GM18520 (cell line): ENCODE results near the gene CTBP2.
"Not testable (repeated sequence)": the region's sequence is repeated elsewhere in the genome, so short reads cannot be mapped to it uniquely, and the experiment has no call there.

Experiments
- ATAC-seq: cut with Tn5 transposase; IDR thresholded peaks from one replicate; pipeline ENCODE4 v1.9.1; 2021; ENCODE audit not compliant: unreplicated experiment

The CTBP2 gene

DNA sequence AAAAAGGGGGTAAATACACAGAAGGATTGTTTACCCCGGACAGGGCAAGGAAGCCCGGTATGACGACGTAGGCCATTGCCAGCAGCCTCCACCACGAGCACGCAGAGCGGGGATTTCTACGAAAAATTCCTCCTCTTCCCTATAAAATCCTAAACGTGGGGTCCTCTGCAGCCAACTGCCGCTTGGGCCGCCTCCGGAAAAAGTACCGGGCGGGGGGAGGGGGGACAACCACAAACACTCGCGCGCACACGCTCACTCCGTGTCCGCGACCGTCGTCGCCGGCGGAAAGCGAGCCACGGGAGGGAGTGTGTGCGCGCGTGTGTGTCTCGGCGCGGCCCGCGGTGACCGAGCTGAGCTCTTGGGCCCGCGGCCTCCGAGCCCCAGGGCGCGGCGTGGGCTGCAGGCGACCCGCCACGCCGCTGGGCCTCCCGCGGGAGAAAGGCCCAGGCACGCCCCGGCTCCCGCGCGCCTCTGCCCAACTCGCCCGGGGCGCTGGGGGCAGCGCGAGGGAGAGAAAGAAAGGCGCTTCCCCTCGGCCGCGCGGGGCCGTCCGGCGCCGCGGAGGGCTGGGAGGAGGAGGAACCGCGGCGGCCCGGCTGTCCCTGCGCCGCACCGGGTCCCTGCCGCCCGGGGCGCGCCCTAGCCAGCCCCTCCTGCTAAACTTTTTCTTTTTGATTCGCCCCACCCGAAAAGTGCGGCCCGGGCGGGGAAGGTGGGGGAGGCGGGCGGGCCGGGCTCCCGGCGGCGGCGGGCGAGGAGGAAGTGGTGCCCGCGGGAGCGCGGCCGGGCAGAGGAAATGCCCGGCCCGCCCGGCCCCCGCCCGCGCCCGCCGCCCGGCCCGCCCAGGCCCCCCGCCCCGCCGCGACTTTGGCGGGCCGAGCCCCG, 1.5 kb downstream of the CTBP2 start:
- ATAC-seq: no peak

DNA sequence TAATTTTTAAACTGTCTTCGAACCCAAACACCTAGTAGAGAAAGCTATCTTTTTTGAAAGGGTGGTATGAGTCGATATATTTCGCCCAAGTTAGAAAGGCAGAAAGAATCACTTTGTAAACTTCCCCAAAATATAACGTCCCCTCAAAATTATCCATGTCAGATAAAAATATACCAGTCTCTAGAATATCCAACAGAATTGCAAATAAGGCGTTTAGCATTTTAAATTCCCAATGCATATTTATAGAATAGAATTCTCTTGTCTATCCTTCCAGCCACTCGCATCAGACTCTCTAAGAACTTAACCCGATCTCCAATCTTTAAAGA, 2.1 kb downstream of the CTBP2 start:
- no peak for ATAC-seq

DNA sequence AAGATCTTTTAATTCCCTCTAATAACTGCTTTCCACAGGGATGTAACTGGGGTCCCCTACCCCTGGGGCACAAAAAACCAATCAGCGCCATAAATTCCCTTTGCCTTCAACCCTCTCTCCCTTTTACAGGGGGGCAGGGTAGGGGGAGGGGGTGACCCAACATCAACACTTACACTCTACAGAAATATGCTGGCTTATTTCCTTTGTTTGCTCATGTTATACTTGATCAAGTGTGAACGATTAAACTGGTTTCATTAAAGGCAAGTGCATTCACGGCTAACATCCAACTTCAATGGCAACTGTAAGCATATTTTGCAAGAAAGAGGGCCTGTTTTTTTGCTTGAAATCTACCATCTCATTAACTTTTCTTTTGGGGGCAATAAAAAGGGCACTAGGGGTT, 2.9 kb downstream of the CTBP2 start:
- no peak for ATAC-seq

DNA sequence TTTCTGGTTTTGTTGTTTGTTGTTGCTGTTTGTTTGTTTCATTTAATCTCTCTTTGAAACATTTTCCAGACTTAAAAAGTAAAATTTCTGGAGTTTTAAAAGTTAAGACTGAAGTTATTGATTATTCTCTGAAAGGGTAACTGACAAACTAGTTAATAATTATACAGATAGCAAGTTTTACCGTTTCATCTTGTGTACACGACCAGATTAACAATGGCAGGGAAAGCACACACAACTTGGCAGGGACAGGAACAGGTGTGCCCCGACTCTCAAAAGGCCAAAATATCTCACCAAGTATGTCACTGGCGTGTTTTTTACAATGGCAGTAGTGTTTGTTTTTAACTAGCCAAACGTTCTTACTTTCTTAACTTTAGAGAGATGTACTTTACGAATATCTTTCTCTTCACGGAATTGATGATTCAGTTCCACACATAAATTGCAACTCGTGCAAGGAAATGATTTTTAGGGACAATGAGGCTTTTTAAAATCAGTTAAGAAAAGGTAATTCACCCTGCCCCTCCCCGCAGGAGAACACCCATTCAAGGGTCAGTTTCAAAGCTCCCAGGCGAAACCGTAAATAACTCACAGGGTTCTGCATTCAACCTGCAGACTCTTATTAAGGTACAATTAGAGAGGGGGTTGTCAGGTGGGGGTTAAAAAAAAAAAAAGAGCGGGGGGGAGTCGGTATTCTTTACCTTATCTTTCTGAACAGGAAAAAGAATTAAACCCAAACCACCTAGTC, 3.5 kb downstream of the CTBP2 start:
- ATAC-seq: no peak

DNA sequence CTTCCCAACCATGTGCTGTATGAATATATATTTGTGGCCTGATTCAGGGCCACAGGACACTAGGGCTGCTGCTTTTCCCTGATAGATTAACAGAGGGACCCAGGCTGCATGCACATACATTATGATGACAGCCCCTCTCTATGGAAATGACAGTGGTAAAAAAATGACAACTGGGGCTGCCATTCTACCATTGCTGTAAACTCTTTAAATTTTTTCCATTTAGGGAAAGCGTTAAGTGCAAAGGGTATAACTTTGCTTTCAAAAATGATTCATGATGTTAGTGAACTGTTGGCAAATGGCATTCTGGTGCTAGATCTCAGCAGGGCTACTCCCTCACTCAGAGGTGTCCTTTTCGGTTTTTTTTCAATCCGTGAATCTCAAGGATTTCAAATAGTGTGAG, 4.2 kb downstream of the CTBP2 start:
- ATAC-seq: no peak

DNA sequence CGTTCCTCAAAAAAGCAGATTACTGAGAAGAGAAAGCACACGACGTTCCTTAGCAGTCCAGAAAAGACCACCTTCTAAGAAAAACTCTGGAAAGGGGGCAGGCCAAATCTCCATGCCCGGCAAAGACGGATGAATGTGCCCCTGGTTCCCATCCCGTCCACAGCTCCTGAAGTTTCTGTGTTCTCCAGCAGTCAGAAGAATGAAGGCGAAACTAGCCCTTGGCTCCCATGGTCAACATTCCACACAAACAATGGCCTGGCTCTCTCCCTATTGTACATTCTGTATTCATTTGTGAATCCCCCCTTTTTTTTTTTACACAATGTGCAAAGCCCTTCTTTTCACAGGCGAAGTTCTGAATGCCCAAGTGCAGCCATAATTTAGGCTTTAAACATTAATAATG, 5.3 kb downstream of the CTBP2 start:
- ATAC-seq: no peak

DNA sequence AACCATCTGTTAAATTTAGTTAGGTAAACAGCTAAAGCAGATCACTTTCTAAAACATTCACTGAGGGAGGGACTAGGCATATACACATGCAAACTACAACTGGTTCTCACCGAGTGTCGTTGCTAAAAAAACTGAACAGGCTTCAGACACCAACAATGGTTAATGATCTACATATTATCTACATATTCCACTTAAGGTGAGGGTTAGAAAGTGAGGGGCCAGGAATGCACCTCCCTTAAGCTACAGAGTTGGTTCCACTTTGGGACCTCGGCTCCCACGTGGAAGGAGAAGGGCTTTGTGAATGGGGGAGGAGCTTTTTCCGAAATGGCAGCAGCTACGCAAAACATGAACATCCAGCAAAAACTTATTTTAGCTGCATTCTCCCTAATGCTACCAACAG, 5.8 kb downstream of the CTBP2 start:
- ATAC-seq: no peak

DNA sequence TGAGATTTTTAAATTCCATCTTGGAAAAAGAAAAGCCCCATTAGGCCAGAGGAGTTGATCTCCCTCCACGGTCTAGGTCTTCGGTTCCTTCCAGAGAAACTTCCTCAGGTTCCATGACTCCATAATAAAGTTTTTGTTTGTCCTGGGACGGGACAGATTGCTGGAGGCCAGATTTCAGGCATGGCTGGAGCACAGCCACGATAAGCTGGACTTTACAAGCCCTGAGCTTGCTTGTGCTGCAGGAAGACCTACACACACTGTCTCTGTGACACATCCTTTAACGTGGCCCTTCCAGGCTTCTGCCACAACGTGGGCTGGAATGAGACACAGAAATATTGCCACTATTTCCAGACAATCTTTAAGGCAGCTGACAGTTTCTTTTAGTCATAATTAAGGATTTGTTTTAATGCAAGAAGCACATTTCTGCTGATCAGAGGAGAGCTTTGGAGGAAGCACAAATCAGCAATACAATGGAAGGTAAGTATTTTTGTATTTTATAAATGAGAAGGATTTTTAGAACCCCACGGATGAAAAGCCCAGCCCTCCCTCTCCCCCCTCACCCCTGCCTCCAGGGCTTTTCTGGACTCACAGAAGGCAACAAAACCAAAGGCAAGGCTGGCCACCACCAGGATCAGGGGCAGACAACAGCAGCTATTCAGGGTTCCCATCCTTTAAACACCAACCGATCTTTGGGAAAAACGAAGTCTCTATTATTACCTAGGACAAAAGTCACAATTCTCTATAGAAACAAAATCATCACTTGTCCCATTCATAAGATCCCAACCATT, 6.5 kb downstream of the CTBP2 start:
- no peak for ATAC-seq

DNA sequence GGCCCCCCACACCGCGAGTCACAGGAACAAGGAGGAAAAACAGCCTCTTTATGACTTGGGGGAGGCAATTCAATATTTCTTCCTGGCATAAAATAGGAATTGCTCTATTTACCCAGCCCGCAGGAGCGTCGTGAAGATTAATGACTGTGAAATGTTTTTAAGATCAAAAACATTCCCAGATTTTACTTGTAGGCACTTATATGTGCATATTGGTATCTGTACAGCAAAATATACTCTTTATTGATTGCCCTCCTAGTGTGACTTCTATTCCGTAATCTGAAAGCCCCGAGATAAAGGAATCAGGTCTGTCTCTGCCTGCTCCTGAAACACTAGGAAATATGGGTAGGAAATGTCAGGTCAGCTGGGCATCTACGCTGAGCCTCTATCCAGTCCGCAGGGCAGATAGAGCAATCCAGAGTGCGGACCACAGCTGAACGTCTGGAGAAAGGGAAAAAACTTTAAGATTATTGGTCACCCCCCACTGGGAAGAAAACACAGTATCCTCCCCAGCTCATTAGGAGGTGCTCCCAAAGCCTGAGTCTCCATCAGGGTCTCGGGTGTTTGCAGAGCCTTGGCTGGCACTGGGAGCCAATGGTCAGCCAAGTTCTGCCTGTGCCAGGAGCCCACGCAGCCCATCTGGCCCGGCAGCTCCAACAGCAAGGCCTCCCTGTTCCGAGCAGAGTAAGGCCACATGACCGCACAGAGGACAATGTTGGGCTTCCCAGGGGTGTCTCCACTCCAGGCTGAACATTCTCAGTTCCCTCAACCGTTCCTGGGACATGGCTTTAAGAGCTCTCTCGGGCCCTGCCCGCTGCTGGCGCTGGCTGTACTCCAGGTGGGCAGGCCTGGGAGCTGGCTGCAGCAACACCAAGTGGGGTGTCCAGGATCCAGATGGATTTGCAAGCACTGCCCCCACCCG, 7.7 kb downstream of the CTBP2 start:
- ATAC-seq: no peak

DNA sequence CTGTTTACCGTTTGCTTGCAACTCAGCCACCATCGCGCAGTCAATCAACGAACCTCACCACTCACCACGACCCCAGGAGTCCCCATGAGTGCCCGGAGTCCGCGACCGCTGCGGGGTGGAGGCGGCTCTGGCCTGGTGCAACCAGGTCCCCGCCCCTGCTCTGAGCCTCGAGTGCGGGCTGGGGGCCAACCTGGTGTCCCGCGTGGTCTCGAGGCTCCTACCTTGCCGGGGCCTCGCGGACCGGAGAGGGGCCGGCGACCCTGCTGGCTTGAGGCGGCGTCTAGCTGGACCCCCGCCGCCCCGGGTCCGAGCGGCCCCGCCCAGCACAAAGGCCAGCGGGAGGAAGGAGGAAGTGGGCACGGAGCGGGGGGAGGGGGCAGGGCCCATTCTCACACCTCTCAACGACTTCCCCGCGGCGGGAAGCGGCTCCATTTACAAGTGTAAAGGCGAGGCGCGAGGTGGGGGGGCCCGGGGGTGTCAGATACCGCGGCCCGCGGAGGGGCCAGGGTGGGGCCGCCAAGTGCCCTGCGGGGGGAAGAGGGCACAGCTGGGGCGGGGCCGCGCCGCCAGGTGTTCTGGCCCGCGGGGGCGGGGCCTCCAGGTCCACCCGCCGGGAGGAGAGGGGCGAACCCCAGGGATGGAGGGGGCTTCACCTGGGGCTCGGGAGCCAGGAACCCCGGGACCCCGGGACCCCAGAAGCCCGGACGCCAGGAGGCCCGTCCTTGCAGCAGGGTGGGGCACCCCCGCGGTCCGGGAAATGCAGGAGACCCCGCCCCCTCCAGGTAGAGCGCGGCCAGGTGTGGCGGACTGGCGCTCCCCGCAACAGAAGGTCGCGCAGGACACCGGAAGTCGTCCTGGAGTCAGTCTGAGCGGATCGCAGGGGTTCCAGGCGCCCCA, 8.6 kb downstream of the CTBP2 start:
- no peak for ATAC-seq

DNA sequence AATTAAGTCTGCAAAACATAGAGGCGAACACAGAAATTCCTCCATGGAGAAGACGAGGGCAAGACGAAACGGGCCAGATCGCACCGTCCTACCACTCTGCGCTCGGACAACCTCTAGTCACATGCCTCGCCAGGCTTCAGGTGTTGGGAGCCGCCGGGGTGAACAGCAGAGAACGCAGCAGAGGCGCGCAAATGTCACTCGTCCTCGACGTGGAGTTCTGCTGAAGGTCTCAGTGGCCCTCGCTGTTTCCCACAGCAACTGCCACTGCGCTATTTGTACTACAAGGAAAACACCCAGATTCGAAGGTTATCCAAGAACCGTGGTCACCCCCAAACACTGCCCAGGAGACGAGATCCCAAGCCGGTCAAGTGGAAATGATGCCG, 9.2 kb downstream of the CTBP2 start:
- ATAC-seq: no peak

DNA sequence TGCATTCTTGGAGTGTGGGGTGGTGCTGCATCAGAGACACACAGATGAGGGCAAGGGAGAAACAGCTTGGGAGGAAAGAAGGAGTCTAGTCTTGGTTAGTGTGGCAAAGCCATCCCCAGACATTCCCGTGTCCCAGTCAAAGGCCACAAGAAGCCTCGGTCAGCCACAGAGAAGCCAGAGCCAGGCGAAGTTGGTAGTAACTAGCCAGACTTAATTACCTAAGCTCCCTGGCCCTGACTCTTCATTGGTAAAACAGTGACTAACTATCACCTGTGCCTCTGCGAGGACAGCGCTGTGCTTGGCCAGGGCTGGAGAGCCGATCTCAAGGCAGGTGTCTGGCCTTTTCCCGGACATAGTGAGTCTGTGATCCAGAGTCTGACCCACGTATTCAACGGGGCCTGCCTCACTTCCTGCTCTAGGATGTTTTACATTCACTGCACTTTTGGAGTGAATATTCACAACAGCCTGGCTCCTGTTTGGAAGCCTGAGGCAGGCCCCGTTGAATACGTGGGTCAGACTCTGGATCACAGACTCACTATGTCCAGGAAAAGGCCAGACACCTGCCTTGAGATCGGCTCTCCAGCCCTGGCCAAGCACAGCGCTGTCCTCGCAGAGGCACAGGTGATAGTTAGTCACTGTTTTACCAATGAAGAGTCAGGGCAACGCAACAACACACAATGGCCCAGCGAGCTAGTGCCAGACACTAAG, 9.8 kb downstream of the CTBP2 start:
- ATAC-seq: not testable (repeated sequence)

DNA sequence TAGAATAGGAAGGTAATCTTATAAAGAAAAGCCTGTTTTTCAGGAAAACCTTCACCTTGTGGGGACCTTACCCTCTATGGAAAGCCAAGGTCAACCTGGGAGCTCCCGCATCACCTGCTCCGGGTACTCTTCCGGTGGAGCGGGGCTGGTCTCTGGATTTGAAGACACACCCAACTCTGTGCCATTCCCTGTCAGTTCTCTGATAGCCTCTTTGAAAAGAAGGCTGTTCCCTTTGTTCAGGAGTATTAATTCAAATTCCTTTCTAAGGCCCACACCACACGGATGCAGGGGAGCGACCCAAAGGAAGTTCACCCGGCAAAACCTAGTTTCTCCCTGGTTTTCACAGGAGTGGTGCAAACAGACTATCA, 10.7 kb downstream of the CTBP2 start:
- no peak for ATAC-seq

DNA sequence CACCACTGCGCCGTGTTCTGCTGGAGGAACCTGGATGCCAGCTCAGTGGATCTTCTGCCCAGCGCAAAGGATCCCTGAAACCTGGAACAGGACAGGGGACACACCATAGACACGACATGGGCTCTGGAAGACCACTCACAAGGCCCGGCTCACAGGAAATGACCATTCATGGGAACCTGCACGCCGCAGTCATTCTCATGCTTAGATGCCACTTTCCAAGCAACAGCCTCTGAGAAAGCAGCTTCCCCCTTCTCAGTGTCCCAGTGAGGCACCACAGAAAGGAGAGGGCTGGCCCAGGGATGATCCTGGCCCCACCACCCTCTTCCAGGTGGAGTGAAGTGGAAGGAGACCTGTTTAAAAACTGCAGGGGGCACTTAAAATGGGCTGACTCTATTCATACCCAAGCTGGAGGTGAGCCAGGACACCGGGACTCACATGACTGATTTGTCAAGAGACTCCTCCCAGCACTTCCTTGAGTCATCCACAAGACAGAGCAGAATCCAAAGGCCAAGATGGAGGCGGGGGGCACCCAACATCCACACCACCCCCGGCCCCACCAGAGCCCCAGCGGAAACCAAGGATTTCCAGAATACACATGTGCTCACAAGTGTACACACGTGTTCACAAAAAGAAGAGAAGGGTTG, 11.2 kb downstream of the CTBP2 start:
- no peak for ATAC-seq

DNA sequence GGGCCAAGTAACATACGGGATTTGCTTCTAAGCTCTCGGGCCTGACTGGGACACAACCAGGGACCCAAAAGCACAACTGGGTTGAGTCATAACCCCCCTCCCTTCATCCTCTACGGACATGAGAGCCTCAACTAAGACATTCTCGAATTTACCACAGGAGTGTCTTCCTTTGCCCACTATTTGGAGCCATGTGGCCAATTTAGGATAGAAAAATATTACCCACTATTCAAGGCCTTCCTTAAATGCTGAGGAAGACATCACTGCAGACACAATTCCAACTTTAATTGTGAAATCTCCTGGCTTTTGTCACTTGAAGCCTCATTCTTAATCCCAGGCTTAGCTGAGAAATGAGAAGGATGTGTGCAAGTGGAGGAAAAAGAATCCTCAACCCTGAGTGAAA, 11.8 kb downstream of the CTBP2 start:
- ATAC-seq: no peak

DNA sequence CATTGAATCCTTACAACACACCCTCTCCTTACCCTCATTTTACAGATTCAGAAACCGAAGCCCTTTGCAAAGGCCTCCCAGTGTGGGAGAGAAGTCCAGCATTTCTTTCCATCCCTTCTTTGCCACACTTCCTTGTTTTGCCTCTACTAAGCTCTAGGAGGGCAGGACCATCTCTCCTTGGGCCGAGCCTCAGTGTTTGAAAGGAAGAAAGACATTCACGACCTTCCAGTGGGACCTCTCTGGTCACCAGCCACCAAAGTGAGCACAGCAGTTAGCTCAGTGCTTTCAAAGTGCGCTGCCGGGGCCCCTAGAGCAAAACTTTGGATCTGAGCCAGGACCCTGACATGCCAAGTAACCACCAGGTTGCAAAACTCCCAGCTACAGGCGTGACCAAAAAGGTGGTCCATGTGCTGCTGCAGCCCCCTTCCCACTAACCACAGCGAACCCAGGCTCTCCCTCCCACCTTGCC, 12.4 kb downstream of the CTBP2 start:
- no peak for ATAC-seq

DNA sequence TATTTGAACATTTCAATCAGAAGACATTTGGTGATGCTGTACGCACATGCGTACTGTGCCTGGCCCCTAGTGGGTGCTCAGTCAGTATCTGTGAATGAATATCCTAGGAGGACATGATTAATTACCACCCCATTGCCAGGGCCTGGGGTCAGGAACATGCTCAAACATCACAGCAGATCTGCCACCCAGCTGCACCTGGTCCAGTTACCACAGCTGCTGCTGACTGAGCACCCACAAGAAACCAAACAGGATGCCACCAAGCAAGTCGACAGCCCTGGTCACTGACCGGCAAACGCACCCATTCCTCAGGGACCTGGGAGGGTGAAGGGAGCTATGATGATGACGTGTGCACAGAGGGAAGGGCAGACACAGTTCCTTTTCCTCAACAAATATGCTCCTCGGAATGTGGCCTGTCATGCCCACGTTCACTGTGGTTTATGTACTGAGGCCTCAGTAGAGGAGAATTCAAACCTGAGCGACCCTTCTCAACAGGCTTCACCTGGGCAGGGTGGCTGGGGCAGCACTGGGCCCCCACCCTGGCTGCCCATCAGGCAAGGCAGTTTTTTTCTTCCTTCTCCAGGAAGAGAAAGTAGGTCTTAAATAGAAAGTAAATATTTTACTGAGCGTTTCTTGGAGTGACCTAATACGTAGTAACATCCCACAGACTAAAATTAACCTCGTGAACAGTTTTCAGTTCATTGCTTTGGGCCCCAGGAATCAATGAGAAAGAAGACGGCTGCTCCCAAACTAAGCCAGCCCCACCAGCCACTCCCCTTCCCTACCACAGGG, 13.4 kb downstream of the CTBP2 start:
- no peak for ATAC-seq

DNA sequence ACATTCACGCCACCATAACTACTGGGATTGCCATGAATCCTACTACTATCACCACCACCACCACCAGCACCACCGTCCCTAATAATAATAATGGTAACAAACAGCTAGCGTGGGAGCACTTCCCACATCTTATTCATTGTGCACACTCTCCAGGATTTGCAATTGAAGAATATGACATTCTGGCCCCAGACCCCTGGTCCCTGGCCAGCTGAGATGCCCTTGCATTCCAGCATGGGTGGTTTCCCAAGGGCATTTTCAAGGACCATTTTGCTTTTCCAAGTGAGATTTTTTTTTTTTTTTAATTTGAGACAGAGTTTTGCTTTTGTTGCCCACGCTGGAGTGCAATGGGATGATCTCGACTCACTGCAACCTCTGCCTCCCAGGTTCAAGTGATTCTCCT, 14.7 kb downstream of the CTBP2 start:
- no peak for ATAC-seq
